Breast epithelium (tissue), 3 donors: ENCODE measurements around the gene MICAL2.

Experiments used
- POLR2AphosphoS5 ChIP-seq, 3 donors: sonication (generic); formaldehyde crosslinking; IDR thresholded peaks; one replicate each; pipeline ENCODE4 v1.6.1; 2017; ENCODE audit warnings: antibody characterized with exemption in 3 of 3
- TF ChIP-seq, protein P1 (sequence below), 3 donors: fragments of 450-650 bp; IDR thresholded peaks; one replicate each; pipeline ENCODE4 v1.5.1; 2016 to 2017; ENCODE audit warnings: antibody characterized with exemption in 3 of 3, mild to moderate bottlenecking in 3 of 3, moderate library complexity in 3 of 3

DNA sequence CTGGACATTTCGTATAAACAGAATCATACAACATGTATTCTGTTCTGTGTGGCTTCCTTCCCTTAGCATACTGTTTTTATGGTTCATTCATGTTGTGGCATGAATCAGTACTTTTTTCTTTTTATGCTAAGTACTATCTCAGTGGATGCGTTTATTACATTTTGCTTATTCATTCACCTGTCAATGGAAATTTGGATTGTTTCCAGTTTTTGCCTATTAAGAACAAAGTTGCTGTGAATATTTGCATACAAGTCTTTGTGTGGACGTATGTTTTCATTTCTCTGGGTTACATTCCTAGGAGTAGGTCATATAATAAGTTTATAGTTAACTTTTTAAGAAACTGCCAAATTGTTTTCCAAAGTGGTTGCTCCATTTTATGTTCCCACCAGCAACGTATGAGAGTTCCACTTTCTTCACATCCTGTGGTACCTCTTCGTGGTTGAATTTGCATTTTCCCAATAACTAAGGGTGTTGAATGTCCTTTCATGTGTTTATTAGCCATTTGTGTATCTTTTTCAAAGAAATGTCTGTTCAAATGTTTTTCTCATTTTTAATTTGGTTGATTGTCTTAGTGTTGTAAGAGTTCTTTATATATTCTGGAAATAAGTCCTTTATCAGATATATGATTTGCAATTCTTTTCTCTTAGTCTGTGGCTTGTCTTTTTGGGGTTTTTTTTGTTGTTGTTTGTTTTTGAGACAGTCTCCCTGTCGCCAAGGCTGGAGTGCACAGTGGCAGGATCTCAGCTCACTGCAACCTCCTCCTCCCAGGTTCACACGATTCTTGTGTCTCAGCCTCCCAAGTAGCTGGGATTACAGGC, 46.0 kb upstream of the MICAL2 start:
- TF ChIP-seq, protein P1, sequence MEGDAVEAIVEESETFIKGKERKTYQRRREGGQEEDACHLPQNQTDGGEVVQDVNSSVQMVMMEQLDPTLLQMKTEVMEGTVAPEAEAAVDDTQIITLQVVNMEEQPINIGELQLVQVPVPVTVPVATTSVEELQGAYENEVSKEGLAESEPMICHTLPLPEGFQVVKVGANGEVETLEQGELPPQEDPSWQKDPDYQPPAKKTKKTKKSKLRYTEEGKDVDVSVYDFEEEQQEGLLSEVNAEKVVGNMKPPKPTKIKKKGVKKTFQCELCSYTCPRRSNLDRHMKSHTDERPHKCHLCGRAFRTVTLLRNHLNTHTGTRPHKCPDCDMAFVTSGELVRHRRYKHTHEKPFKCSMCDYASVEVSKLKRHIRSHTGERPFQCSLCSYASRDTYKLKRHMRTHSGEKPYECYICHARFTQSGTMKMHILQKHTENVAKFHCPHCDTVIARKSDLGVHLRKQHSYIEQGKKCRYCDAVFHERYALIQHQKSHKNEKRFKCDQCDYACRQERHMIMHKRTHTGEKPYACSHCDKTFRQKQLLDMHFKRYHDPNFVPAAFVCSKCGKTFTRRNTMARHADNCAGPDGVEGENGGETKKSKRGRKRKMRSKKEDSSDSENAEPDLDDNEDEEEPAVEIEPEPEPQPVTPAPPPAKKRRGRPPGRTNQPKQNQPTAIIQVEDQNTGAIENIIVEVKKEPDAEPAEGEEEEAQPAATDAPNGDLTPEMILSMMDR (IDR thresholded peaks at IDR 0.05): no peak
- no peak for TF ChIP-seq POLR2AphosphoS5 (IDR thresholded peaks at IDR 0.05)
